HG02588 (cell line): ENCODE data around the gene METTL8.
"Not testable (repeated sequence)": the region's sequence is repeated elsewhere in the genome, so short reads cannot be mapped to it uniquely, and the experiment has no call there.

Source experiments
- ATAC-seq: cut with Tn5 transposase; IDR thresholded peaks from one replicate; pipeline ENCODE4 v1.9.1; 2021; ENCODE audit warnings: mild to moderate bottlenecking, moderate library complexity; ENCODE audit not compliant: unreplicated experiment

METTL8 gene

DNA sequence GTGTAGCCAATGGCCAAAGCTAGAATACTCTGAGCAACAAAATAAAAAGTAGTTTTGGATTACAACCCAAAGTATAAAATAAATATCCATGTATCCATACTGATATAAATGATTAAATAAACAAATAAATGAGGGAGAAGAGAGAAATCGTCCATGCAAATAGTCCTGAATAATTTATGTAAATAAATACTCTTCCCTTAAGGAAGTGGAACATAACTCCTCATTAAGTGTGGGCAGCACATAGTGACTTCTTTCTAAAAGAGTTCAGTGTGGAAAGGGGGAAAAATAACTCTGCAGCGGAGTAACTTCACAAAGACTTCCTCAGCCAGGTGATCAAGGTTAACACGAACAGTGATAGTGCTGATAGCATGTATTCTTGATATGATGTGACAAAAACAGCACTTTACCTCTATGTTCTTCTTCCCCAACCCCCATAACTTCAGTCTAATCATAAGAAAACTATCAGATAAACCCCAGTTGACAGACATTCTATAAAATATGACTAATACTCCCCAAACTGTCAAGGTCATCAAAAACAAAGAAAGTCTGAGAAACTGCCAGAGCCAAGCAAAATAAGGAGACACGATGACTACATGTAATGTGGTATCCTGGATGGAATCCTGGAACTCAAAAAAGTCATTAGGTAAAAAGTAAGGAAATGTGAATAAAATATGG is 30.7 kb downstream of the METTL8 start:
- ATAC-seq: no peak

- no peak for ATAC-seq
These were observed 31.8 kb downstream of the METTL8 start for GRCh38 chr2:171401947-171402346.

- ATAC-seq: no peak
These were observed 33.4 kb downstream of the METTL8 start for GRCh38 chr2:171400395-171400794.

GRCh38 chr2:171399292-171399691 is 34.5 kb downstream of the METTL8 start:
- no peak for ATAC-seq

DNA sequence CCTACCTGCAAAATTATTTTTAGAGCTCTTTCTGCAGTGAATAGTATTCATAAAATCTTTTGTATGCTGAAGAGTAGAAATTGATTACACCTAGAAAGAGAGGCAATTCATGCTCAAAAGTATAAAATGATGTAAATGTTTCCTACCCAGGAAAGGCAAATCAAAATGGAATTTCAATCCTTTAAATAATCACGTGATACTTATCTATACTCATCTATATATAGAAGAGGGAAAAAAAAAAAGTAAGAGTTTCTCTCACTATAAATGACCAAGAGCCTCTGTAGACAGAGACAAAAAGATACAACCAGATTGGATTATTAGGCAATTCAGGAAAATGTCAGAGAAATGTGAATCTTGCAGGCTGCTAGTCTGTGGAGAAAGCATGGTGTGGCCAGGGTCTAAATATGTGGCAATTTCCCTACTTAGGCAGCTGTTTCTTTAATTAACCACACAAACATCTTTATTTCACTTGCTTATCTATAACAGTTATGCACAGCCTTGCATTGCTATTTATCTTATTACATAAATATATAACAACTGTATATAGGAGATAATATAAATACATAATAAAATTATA is 39.5 kb downstream of the METTL8 start:
- no peak for ATAC-seq

- ATAC-seq: no peak
These were observed 40.3 kb downstream of the METTL8 start for GRCh38 chr2:171393487-171393886.

- no peak for ATAC-seq
These were observed 42.3 kb downstream of the METTL8 start for GRCh38 chr2:171391532-171391931.

GRCh38 chr2:171390941-171391516 is 42.8 kb downstream of the METTL8 start:
- no peak for ATAC-seq

- no peak for ATAC-seq
These were observed 44.0 kb downstream of the METTL8 start for GRCh38 chr2:171389780-171390179.

DNA sequence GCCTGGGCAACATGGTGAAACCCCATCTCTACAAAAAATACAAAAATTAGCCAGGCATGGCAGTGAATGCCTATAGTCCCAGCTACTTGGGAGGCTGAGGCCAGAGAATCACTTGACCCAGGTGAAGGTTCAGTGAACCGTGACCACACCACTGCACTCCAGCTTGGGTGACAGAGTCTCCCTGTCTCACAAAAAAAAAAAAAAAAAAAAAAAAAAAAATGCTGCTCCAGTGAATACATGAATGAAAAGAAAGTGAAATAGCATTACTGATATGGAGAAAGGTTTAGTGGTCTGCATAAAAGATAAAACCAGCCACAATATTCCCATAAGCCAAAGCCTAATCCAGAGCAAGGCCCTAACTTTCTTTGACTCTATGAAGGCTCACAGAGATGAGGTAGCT is 44.5 kb downstream of the METTL8 start:
- no peak for ATAC-seq

GRCh38 chr2:171387052-171387451 is 46.7 kb downstream of the METTL8 start:
- no peak for ATAC-seq

GRCh38 chr2:171386627-171387026 is 47.2 kb downstream of the METTL8 start:
- no peak for ATAC-seq

- no peak for ATAC-seq
These were observed 50.7 kb downstream of the METTL8 start for GRCh38 chr2:171383134-171383533.

DNA sequence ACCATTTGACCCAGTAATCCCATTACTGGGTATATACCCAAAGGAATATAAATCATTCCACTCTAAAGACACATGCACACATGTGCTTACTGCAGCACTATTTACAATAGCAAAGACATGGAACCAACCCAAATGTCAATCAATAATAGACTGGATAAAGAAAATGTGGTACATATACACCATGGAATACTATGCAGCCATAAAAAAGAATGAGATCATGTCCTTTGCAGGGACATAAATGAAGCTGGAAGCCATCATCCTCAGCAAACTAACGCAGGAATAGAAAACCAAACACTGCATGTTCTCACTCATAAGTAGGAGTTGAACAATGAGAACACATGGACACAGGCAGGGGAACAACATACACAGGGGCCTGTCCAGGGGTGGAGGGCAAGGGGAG is 51.6 kb downstream of the METTL8 start:
- not testable (repeated sequence) for ATAC-seq

GRCh38 chr2:171377852-171378251 is 55.9 kb downstream of the METTL8 start:
- not testable (repeated sequence) for ATAC-seq

GRCh38 chr2:171367692-171368091 is 66.1 kb downstream of the METTL8 start:
- no peak for ATAC-seq

DNA sequence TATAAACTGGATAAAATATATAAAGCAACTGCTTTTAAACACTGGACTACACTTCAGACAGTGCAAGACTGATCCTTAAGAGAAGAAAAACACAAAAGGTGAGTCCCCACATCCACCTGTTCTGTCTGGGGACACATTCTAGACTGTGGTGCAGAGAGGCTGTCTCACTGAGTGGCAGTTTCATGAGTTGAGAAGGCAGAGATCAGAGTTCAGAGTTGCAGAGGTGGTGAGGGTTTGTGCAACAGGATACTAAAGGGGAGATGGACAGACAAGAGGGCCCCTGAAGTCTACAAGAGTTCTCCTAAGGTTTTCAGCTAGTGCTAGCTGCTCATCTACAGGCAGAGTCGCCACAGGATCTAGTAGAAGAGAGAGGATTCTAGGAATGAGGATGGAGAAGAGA is 68.0 kb downstream of the METTL8 start:
- no peak for ATAC-seq

DNA sequence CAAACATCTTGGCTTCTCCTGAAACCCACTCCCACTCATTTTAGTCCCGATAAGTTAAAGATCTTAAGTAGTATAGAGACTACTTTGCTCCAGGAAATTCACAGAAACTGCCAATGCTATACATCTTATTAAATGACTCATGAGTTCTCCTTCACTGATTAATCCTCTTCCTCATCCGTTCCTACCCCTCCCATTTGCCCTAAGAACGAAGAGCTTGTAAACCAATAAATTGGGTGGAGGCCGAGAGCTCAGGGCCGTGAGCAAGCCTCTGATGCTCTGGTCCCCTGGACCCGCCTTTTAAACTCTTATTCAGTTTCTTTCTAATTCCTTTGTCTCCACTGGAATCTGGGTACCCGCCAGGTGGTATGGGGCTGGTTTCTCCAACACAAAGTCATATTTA is 68.6 kb downstream of the METTL8 start:
- no peak for ATAC-seq

DNA sequence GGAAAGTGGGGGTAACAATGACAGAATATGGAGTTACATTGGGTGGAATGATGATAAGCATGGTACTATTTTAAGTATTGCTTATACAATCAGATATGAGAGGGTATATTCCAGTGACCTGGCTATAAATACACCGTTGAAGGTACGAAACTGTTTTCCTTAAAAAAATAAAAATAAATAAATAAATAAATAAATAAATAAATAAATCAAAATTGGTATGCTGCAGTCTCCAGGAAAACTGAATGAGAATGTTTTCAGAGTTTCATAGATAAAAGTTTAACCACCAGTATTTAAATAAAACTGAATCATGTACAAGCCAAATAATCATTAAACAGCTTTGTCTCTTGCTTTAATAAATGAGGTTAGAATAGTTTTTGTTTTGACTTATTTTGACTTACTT is 71.4 kb downstream of the METTL8 start:
- no peak for ATAC-seq

- ATAC-seq: no peak
These were observed 72.9 kb downstream of the METTL8 start for GRCh38 chr2:171360905-171361304.

DNA sequence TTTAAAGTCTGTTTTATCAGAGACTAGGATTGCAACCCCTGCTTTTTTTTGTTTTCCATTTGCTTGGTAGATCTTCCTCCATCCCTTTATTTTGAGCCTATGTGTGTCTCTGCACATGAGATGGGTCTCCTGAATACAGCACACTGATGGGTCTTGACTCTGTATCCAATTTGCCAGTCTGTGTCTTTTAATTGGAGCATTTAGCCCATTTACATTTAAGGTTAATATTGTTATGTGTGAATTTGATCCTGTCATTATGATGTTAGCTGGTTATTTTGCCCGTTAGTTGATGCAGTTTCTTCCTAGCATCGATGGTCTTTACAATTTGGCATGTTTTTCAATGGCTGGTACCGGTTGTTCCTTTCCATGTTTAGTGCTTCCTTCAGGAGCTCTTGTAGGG is 80.0 kb downstream of the METTL8 start:
- not testable (repeated sequence) for ATAC-seq

GRCh38 chr2:171348056-171348455 is 85.7 kb downstream of the METTL8 start:
- no peak for ATAC-seq
